CD4-positive, alpha-beta T cell treated with Interleukin-4 for 4 hours (primary cell): ENCODE measurements around the gene CAPN15.

Source experiments
- DNase-seq: peaks from one replicate; pipeline ENCODE4 v3.0.0-alpha.2; 2020

Gene CAPN15

DNA sequence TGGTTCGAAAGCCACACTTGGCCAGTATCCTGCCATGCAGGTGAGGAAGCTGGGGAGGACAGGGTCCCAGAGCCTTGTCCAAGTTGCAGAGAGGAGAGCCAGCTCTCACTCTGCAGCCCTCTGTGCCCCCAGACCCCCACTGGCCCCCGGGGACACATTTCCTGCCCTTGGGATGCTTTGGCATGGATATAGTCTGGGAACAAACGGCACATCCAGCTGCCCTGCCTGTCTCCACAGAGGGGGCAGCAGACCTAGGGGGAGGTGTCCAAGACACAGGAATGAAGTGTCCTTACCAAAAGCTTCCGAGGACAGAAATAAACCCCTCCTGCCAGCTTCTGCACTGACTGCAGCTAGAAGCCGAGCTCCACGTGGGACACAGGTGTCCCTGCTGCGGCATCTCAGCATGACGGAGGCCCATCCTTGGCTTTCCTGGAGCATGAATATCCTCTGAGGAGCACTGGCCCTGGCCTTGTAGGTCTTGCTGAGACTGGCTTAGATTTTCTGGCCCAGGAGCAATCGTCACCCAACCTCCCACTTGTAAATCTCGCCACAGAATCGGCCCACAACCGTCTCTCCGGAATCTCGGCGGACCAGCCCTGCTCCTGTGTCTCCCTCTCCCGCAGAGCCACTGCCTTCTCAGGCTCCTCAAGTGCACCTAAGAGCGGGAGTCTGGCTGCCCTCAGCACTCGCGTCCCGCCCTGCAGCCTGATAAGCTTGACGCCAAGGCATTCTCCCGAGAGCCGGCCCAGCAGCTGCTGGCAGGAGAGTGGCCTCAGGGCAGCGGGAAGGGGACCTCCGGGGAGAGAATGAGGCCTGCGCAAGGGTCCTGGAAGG lies 1.1 kb upstream of the CAPN15 start:
- no peak for DNase-seq

DNA sequence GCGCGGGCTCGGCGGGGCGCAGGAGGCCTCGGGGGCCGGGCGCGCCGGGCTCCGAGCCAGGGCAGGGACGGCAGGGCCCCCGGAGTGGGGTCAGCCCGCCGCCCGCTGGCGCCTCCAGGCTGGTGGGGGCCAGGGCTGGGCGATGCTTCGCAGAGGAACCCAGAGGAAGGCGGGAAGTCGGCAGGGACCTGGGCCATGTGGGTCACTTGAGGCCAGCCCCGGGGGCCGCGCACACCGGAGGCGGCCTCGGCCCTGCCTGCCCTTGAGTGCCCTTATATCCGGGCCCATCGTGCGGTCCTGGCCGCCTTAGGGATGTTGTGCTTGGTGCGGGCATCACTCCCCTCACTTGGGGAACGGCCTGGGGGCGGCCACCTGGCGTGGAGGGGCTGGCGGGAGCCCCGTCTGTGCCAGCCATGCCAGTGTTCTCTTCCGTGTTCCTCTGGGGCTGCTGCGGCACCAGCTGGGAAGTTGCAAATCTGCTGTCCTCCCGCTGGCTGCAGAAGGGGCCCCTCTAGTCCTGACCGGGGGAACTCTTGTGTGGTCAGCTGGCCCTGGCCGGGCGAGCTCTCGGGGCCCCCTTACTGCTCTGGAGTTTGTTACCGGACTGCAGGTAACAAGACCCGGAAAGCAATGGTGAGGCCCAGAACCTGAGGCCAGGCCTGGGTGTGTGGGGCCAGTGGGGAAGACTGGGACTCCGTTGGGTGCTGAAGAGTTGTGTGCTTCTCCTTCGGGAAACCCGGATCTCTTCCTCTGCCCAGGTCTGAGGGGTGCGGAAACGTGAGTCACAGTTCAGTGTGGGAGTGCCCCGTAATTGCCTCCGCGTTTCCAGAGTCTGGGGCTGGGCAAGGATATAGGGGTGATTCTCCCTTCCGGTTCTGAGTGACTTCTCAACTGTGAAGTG lies 849 bp downstream of the CAPN15 start:
- DNase-seq: peak; percentile 36

DNA sequence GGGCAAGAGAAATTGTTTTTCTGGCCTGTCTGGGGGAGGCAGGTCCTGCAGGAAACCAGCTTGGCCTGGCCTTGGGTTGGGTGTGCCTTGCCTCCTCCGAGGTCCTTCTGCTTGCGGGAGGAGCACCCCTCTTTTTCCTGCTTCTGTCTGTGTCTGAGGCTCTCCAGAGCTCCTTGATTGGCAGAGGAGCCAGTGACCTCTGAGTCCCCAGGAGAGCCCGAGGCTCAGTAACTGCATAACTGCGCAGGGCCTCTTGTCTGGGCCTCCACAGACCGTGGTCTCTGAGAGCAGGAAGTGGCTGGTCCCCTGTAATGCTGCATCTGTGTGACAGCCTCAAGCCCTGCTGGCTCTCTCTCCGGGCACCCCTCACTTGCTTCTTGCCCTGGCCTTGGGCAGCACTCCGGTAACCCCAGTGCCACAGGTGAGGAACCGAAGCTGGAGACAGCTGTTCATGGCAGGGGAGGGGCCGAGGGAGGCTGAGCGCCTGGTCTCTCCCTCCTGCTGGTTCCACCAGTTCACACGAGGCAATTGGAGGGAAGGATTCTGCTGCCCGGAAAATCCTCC lies 1.6 kb downstream of the CAPN15 start:
- DNase-seq: peak; percentile 27

DNA sequence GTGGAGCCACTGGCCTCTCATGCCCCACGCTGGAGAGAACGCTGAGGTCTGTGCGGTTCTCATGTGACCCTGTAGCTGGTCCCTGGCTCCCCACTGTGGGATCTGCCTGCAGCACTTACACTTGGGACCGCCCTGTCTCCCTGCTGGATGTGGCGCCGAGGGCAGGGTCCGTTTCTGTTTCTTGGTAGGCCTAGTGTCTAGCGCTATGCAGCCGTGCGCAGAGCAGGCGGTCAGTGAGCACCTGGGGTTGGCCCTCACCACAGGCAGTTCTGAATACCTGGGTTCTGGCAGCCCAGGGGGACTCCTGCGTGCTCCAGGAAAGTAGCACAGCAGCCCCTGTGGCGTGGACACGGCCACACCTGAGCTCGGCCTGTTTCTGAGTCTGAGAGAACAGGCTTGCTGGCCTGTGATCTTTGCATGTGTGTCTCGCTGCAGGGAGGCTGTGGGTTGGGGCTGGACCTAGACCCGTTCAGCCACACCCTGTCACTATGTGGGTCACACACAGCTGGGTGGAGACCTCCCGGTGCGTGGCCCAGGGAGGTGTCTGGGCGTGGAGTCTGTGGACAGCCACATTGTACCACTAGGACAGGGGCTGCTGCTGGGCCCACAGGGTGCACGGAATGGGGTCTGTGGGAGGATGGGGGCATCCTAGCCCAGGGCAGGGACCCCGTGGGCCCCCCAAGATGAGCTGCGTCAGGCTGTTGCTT lies 2.8 kb downstream of the CAPN15 start:
- no peak for DNase-seq

DNA sequence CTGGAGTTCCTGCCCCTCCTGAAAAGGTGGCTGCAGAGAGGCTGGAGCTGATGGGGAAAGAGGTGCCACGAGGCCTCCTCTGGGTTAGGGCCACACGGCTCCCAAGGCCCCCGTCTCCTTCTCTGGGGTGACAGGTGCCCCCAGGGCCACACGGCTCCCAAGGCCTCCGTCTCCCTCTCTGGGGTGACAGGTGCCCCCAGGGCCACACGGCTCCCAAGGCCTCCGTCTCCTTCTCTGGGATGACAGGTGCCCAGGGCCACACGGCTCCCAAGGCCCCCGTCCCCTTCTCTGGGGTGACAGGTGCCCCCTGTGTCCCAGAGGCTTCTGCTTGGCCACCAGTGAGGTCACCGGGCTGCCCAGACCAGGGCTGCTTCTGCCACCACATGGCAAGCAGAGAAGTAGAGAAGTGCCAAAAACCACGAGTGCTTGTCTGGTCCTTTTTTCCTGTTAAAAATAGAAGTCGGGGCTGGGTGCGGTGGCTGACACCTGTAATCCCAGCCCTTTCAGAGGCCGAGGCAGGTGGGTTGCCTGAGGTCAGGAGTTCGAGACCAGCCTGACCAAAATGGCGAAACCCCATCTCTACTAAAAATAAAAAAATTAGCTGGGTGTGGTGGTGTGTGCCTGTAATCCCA lies 4.1 kb downstream of the CAPN15 start:
- no peak for DNase-seq

DNA sequence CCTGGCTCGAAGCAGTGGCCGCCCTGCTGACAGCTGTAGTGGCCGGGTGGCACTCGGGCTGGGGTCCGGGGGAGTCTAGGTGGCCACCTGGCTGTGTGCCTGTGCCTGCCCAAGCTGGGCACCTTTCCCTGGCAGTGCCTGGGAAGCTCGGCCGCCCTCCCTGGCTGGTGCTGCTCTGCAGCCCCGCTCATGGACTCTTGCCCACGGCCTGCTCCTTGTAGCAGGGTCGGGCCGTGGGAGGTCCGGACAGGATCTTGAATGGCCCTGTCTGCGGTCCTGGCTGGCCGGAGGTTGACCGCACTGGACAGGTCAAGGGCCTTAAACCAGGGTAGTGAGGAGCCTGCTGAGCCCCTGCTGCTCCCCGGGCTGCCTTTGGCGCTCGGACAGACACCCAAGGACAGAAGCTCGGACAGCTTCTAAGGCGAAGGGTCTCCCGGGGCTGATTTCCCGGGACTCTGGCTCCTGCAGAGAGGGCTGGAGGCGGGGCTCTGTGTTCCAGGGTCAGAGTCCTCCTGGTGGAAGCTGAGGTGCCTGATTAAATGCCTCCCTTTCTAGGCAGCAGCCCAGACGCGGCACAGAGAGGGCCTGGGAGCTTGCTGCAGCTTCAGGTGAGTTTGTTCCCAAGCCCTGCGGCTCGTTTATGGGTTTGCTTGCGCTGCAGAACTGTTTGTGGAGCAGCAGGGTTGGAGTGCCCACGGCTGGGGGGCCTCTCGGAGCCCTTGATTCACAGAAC lies 6.0 kb downstream of the CAPN15 start:
- no peak for DNase-seq

DNA sequence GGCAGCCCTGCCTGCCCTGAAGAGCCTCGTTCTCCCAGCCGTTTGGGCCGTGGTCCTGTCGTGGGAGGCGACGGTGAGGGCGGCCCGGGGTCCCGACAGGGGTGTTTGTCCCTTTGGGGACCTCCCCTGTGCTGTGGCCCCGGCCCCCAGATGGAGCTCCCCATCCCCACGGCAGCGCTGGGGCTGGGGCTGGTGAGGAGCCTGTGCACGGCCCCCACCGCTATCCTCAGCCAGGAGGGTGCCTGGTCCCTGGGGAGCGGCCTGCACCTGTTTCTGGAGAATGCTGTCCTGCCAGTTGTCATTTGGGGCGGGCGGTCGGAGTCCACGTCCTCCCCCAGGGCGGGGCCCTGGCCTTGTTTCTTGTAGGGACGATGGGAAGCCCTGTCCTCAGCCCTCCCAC lies 6.6 kb downstream of the CAPN15 start:
- DNase-seq: no peak

DNA sequence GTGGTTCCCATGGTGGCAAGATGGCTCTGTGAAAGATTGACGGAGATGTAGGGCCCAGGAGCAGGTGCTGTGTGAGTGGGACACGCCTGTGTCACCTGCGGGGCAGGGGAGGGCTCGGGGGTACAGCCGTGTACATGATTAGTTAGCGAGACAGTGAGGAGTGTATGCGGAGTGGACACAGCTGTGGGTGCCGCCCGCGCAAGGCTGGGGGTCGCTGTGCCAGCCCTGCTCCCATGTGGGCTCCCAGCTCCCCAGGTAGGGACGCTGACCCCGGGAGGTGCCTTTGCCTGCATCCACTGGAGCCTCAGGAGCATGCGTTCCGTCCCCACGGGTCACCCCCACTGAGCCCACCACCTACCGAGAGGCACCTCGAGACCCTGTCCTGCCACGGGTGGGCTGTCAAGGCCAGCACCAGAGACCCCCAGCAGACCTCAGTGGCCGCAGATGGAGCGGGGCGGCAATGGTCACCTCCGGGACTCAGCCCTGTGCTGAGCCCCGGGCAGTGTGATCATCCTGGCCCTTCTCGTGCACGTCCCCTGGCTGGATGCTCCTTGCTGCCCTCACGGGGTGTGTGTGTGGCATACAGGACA lies 7.4 kb downstream of the CAPN15 start:
- no peak for DNase-seq

DNA sequence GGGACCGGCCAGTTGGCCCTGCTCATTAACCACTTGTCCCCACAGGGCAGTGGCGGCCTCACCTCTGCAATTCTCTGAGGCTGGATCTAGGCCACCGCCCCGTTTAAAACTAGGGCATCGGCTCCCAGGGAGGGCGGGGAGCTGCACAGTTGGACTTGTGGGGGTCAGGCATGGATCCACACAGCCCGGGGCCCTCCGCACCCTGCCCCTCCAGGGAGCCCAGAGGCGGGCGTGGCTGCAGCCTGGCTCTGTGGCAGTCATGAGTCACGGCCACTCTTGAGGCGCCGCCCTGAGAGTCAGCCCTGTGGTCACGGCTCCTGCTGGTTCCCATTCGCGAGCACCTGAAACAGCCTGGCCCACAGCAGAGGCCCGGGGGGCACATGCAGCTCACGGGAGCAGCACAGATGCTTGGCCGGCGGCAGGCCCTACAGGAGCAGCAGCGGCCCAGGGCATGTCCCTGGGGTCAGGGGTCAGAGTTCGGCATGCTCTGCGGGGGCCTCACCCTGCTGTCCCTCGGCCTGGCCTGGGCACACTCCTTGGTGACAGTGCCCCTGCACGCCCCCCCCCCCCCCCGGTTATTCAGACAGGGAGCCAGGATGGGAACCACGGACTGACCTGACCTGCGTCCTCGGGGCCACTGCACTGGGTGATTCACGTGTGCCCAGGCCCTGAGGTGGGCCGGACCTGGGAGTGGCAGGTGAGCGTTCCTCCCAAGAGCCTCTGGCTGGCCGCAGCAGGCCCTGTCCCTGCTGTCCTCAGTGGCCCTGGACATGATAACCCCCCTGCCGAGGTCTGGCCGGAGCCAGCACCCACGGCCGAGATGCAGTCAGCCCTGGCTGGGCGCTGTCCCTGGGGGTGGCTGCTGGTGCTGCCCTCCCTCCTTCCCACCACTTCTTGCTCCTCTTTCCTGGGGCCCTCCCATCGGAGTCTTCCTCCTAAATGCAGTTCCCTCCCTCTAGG lies 8.2 kb downstream of the CAPN15 start:
- no peak for DNase-seq

DNA sequence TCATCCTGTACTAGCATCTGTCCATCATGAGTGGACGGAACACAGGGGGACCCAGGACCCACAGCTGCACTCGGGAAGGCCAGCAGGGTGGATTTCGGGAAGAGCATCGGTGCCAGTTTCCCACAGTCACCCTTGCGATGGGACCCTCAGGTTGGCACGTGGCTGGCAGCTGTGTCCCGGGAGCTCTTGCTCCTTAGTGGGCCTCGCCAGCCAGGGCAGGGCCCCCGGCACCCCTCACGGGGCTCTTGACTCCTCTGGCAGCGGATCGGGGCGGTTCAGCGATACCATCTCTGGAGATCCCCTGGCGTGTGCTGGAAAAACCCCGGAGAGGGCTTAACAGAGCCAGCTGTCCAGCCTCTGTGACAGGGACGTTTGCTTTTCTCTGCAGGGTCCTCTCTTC lies 9.2 kb downstream of the CAPN15 start:
- DNase-seq: no peak

DNA sequence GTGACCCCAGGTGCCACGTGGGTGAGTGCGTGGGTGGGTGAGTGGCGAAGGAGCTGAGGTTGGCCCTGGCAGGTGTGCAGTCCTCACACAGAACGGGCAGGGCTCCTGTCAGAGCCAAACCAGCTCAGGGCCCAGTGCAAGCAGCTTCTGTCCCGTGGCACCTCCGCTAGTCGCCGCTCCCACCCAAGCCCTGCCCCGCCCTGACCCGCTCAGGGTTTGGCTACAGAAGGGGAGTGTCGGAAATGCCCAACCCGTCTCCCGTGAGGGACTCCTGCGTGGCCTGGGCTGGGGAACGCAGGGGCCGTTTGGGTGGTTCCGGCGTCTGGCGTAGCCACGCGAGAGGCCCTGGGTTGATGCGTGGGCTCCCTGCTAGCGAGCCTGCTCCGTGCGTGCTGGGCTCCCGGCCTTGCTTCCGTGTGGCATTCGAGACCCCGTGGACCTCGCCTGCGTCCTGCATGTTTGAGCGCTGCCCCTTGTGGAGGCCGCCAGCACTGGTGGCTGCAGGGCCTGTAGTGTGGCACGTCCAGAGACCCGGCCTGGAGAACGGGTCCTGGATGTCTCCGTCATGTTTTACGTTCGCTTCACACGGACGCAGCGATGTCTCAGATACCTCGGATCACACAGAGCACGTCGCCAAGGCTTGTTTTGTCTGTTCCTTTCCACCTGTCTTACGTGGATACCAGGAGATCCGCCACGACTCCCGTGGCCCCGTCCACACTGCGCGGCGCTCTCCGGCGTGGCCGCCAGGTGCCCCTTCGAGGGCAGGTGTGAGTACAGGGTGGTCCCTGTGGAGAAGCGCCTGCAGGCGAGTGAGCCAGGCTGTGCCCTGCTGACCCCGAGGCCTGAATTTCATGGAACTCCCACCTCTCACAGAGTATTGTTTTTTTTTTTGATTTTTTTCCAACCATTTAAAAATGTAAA lies 10.2 kb downstream of the CAPN15 start:
- no peak for DNase-seq

DNA sequence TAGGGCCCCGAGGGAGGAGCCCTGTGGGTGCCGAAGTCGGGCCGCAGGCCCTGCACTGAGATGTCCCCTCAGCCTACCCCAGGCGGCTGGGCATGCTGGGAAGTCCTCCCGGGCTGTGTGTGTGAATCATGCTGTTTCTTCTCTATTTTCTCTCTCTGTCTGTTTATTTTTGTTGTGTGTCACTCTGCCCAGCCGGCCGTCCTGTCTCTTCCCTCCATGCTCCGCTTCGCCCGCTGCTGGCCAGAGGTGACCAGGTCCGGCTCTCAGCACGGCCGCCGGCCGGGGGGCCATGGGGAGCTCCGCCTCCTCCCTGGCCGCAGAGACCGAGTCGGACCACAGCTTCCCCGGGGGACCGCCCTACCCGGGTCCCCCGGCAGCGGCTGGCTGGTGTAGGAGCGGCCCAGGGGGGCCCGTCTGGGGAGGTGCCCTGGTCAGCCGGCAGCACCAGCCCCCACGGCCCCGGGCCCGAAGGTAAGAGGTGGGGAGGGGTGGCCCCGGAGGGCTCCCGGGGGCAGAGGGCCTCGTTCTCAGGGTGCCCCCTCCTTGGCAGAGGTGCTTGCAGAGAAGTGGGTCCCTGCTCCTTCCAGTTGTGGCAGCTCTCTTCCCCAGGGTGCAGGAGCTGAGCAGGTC lies 12.5 kb downstream of the CAPN15 start:
- no peak for DNase-seq

DNA sequence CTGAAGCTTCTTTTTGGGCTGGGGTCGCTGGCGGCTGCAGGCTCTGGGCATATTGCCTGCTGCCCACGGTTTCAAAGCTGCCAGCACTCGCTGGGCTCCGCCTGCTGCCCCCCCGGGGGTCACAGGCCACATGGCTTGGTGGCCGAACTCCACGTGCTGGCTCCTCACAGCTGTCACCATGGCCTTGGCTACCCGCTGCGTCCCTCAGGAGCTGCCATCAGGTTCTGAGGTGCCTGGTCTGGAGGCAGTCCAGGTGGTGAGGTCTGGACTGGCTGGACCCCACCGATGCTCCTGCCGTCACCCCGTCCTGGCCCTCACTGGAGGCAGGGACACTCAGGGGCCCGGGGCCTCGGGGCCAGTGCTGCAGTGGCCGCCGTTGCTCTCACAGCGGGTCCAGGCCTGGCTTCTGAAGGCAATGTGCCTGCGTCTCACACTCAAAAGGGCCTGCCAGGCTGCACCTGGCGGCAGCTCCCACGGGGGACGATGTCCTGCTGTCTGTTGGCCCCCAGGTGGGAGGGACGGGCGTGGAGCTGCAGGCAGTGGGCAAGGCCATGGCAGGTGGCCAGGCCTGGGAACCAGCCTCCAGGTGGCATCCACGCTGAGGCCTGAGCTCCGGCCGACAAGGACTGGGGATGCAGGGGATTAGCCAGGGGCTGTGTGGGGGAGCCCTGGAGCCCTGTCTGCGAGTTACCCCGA lies 13.3 kb downstream of the CAPN15 start:
- no peak for DNase-seq

DNA sequence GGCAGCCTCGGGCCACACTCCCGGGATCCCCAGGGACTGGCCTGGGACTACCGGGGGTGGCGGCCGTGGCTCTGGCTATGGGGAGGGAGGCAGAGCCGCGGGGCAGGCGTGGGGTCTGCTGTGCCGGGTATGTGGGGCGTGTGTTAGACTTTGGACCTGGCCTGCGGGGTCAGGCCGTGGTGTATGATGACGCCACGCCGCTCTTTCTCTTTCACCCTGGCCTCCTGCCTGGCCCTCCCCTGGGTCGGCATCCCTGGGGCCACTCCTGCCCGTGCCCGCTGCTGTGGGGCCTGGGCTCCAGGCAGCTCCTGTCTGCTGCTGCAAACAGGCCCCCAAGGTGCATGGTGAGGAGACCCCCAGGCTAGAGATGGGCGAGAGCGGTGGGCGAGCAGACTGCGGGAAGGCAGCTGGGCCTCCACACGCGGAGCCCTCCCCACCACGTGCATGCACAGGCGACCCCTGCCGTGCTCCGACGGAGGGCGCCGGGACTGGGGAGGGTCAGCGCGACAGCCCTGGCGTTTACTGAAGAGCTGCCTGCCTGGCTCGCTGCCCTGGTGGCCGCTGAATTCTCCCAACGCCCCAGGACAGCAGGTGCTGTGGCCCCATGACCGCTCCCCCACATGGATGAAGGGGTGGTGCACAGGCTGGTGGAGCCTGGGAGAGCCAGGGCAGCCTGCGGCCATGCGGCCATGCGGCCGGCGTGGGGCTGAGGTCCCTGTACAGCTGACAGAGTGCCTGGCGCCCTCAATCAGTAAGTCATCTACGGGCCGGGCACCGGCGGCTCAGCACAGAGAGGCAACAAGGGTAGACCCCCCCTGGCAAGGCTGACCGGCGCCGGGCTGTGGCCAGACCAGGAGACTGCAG lies 16.0 kb downstream of the CAPN15 start:
- DNase-seq: no peak

DNA sequence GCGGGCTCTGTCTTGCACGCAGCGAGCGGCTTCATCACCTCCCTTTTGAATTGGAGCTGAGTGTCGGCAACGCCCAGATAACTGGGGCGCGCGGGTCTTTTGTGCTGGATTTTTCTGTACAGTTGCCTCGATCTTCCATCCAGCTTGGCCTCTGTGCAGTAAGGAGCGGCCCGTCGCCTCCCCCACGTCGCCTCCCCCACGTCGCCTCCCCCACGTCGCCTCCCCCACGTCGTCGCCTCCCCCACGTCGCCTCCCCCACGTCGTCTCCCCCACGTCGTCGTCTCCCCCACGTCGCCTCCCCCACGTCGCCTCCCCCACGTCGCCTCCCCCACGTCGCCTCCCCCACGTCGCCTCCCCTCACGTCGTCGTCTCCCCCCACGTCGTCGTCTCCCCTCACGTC lies 17.0 kb downstream of the CAPN15 start:
- DNase-seq: no peak

DNA sequence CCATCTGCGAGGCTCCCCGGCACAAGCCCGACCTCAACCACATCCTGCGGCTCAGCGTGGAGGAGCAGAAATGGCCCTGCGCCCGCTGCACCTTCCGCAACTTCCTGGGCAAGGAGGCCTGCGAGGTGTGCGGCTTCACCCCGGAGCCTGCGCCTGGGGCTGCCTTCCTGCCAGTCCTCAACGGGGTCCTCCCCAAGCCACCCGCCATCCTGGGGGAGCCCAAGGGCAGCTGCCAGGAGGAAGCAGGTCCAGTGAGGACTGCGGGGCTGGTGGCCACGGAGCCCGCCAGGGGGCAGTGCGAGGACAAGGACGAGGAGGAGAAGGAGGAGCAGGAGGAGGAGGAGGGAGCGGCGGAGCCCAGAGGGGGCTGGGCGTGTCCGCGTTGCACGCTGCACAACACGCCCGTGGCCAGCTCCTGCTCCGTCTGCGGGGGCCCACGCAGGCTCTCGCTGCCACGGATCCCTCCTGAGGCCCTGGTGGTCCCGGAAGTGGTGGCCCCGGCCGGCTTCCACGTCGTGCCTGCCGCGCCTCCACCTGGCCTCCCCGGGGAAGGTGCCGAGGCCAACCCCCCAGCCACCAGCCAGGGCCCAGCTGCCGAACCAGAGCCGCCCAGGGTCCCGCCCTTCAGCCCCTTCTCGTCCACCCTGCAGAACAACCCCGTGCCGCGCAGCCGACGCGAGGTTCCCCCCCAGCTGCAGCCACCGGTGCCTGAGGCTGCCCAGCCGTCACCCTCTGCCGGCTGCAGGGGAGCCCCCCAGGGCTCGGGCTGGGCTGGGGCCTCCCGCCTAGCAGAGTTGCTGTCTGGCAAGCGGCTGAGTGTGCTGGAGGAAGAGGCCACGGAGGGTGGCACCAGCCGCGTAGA lies 19.6 kb downstream of the CAPN15 start:
- DNase-seq: no peak
